DOHH2 (cell line): ENCODE results near the gene GNPTG.

Source experiments
- H3F3A ChIP-seq: fragments of 200-600 bp; sonication (generic), shearing (Covaris generic); 2 replicates; pipeline ENCODE4 v1.6.0; 2016; ENCODE audit warnings: antibody characterized with exemption, mild to moderate bottlenecking; ENCODE audit not compliant: control insufficient read depth, insufficient read depth
- H3K27ac ChIP-seq: fragments of 200-600 bp; sonication (generic); 2 replicates; pipeline ENCODE4 v1.5.1; 2014; ENCODE audit warnings: low read depth, mild to moderate bottlenecking, low read length, moderate library complexity
- H3K27me3 ChIP-seq: fragments of 200-600 bp; sonication (generic); 2 replicates; pipeline ENCODE4 v1.6.1; 2014; ENCODE audit warnings: mild to moderate bottlenecking, low read length, mixed read lengths; ENCODE audit not compliant: control insufficient read depth
- H3K36me3 ChIP-seq: fragments of 200-600 bp; sonication (generic); 2 replicates; pipeline ENCODE4 v1.6.1; 2014; ENCODE audit warnings: mild to moderate bottlenecking, low read length, moderate library complexity, mixed read lengths; ENCODE audit not compliant: control insufficient read depth
- H3K4me1 ChIP-seq: fragments of 200-600 bp; sonication (generic); 2 replicates; pipeline ENCODE4 v1.6.1; 2014; ENCODE audit warnings: mild to moderate bottlenecking, low read length, mixed read lengths; ENCODE audit not compliant: control insufficient read depth
- H3K4me2 ChIP-seq: fragments of 200-600 bp; sonication (generic); 2 replicates; pipeline ENCODE4 v1.6.0; 2014; ENCODE audit warnings: mild to moderate bottlenecking, low read length, moderate library complexity
- H3K4me3 ChIP-seq: fragments of 200-600 bp; sonication (generic); 2 replicates; pipeline ENCODE4 v1.5.1; 2014; ENCODE audit warnings: mild to moderate bottlenecking, low read length, mixed read lengths
- H3K79me2 ChIP-seq: fragments of 200-600 bp; sonication (generic); 2 replicates; pipeline ENCODE4 v1.6.1; 2014; ENCODE audit warnings: mild to moderate bottlenecking, low read length, mixed read lengths; ENCODE audit not compliant: control insufficient read depth
- H3K9me2 ChIP-seq: fragments of 200-600 bp; sonication (generic); replicated peaks from 2 replicates; pipeline ENCODE4 v1.6.1; 2014; ENCODE audit warnings: mild to moderate bottlenecking, low read length, mixed read lengths; ENCODE audit not compliant: control insufficient read depth
- H3K9me3 ChIP-seq: fragments of 200-600 bp; sonication (generic); 2 replicates; pipeline ENCODE4 v1.6.1; 2014; ENCODE audit warnings: antibody characterized with exemption, low read length, mixed read lengths; ENCODE audit not compliant: control insufficient read depth, insufficient read depth
- H4K20me1 ChIP-seq: fragments of 200-600 bp; sonication (generic); 2 replicates; pipeline ENCODE4 v1.6.0; 2014; ENCODE audit warnings: low read depth, mild to moderate bottlenecking, antibody characterized with exemption, low read length, moderate library complexity; ENCODE audit not compliant: control insufficient read depth, insufficient read depth
- EZH2phosphoT487 ChIP-seq: fragments of 200-600 bp; sonication (generic); IDR thresholded peaks from 2 replicates; pipeline ENCODE4 v1.6.1; 2017; ENCODE audit warnings: borderline replicate concordance, mild to moderate bottlenecking, antibody characterized with exemption, low read length, moderate library complexity, mixed read lengths
- TF ChIP-seq, protein P1 (sequence below): fragments of 200-600 bp; sonication (generic); IDR thresholded peaks from one replicate; pipeline ENCODE4 v1.5.1; 2014; ENCODE audit warnings: antibody characterized with exemption, mild to moderate bottlenecking, low read depth, low read length; ENCODE audit not compliant: poor library complexity, severe bottlenecking

GNPTG gene

GRCh38 chr16:1320097-1320496, 31.6 kb upstream of the GNPTG start:
- no peak for TF ChIP-seq EZH2phosphoT487
- TF ChIP-seq, protein P1, sequence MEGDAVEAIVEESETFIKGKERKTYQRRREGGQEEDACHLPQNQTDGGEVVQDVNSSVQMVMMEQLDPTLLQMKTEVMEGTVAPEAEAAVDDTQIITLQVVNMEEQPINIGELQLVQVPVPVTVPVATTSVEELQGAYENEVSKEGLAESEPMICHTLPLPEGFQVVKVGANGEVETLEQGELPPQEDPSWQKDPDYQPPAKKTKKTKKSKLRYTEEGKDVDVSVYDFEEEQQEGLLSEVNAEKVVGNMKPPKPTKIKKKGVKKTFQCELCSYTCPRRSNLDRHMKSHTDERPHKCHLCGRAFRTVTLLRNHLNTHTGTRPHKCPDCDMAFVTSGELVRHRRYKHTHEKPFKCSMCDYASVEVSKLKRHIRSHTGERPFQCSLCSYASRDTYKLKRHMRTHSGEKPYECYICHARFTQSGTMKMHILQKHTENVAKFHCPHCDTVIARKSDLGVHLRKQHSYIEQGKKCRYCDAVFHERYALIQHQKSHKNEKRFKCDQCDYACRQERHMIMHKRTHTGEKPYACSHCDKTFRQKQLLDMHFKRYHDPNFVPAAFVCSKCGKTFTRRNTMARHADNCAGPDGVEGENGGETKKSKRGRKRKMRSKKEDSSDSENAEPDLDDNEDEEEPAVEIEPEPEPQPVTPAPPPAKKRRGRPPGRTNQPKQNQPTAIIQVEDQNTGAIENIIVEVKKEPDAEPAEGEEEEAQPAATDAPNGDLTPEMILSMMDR = no peak
- Histone ChIP-seq H3K27me3 (no peaks in the 10 kb centered on the region), H3K4me1 (no peaks in the 10 kb centered on the region), H3K4me2 (no peak overlapping the region), H3K79me2 (peaks cover 37% of the 10 kb centered on the region), H3F3A (no peaks in the 10 kb centered on the region; the same call in 1 of the 2 replicates), H3K9me2 (no peaks in the 10 kb centered on the region), H3K4me3 (no peak overlapping the region), H3K9me3 (no peaks in the 10 kb centered on the region), H3K36me3 (peaks cover 82% of the 10 kb centered on the region), H4K20me1 (peaks cover 21% of the 10 kb centered on the region), H3K27ac (no peak overlapping the region)

- Histone ChIP-seq H3K9me2 (no peaks in the 10 kb centered on the region), H3K79me2 (peaks cover 31% of the 10 kb centered on the region), H3F3A (no peaks in the 10 kb centered on the region; the same call in 1 of the 2 replicates), H3K36me3 (peaks cover 75% of the 10 kb centered on the region), H3K4me1 (no peaks in the 10 kb centered on the region), H3K4me2 (no peak overlapping the region), H3K4me3 (no peak overlapping the region), H4K20me1 (peaks cover 15% of the 10 kb centered on the region), H3K27me3 (no peaks in the 10 kb centered on the region), H3K27ac (no peak overlapping the region), H3K9me3 (no peaks in the 10 kb centered on the region)
- no peak for TF ChIP-seq EZH2phosphoT487
- TF ChIP-seq, protein P1 = no peak
Measured at GRCh38 chr16:1320658-1321240, 31.0 kb upstream of the GNPTG start.

DNA sequence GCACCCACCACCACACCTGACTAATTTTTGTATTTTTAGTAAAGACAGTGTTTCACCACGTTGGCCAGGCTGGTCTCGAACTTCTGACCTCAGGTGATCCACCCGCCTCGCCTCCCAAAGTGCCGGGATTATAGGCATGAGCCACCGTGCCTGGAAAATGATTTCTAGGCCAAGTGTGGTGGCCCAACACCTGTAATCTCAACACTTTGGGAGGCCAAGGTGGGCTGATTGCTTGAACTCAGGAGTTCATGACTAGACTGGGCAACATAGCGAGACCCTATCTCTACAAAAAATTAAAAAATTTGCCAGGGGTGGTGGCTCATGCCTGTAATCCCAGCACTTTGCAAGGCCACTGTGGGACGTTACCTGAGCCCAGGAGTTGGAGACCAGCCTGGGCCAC, 29.3 kb upstream of the GNPTG start:
- H3F3A ChIP-seq = peaks cover 4% of the 10 kb centered on the region
- H4K20me1 ChIP-seq = peaks cover 11% of the 10 kb centered on the region
- H3K36me3 ChIP-seq = peaks cover 59% of the 10 kb centered on the region

More for the DNA sequence above, 29.3 kb upstream of the GNPTG start:
- Histone ChIP-seq H3K27me3 (no peaks in the 10 kb centered on the region), H3K9me3 (no peaks in the 10 kb centered on the region), H3K4me1 (no peaks in the 10 kb centered on the region), H3K9me2 (no peaks in the 10 kb centered on the region), H3K4me2 (no peak overlapping the region), H3K4me3 (no peak overlapping the region), H3K27ac (no peak overlapping the region), H3K79me2 (peaks cover 14% of the 10 kb centered on the region)
- TF ChIP-seq, protein P1 = no peak
- no peak for TF ChIP-seq EZH2phosphoT487
